Sigmoid colon (tissue), 4 donors: ENCODE results near the gene FIP1L1.

ENCODE experiments used
- POLR2A ChIP-seq, 2 donors: fragments of 450-650 bp; IDR thresholded peaks; one replicate each; pipeline ENCODE4 v1.6.1; 2016; ENCODE audit warnings: antibody characterized with exemption in 2 of 2, mild to moderate bottlenecking in 2 of 2, moderate library complexity in 2 of 2
- POLR2AphosphoS5 ChIP-seq, 4 donors: sonication (generic); formaldehyde crosslinking; IDR thresholded peaks; one replicate each; pipeline ENCODE4 v1.6.1; 2017; ENCODE audit warnings: antibody characterized with exemption in 4 of 4
- TF ChIP-seq, protein P1 (sequence below), 4 experiments: fragments of 450-650 bp in 3 of 4; fragments of 200-600 bp in 1 of 4; IDR thresholded peaks; one replicate each; pipeline ENCODE4 v1.5.1; 2016 to 2019; ENCODE audit warnings: antibody characterized with exemption in 4 of 4, mild to moderate bottlenecking in 3 of 4, moderate library complexity in 2 of 4

DNA sequence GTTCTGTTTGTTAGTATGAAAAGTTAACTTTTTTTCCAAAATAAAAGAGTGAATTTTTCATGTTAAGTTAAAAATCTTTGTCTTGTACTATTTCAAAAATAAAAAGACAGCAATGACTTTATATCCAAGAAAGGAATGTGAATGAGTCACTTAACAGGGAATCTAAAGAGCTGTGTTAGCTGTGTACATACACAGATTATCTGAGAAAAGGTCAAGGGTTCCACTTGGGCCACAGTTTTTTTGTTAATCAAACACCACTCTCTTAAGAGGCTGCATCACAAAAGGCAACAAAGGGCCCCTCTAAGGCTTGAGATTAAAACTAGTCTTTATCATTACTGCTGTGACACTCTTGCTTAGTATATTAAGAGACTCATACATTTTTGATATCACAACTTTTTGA is 82.1 kb downstream of the FIP1L1 start:
- TF ChIP-seq POLR2A (IDR thresholded peaks at IDR 0.05) (no peak), POLR2AphosphoS5 (IDR thresholded peaks at IDR 0.05) (no peak)
- TF ChIP-seq, protein P1, sequence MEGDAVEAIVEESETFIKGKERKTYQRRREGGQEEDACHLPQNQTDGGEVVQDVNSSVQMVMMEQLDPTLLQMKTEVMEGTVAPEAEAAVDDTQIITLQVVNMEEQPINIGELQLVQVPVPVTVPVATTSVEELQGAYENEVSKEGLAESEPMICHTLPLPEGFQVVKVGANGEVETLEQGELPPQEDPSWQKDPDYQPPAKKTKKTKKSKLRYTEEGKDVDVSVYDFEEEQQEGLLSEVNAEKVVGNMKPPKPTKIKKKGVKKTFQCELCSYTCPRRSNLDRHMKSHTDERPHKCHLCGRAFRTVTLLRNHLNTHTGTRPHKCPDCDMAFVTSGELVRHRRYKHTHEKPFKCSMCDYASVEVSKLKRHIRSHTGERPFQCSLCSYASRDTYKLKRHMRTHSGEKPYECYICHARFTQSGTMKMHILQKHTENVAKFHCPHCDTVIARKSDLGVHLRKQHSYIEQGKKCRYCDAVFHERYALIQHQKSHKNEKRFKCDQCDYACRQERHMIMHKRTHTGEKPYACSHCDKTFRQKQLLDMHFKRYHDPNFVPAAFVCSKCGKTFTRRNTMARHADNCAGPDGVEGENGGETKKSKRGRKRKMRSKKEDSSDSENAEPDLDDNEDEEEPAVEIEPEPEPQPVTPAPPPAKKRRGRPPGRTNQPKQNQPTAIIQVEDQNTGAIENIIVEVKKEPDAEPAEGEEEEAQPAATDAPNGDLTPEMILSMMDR (IDR thresholded peaks at IDR 0.05), result no peak
